Activated T-helper 2 cell treated with anti-CD3 and anti-CD28 coated beads, Interferon-gamma antibody, Interleukin-2, Interleukin-4, amounts not matched to agents 10 μg/mL and 5 μg/mL and 100 μg/mL, durations not matched to agents 14 hours and 24 hours and 36 hours (primary cell): ENCODE results near the gene CDC27. TPM values are rescaled to one million over a fixed set of nuclear protein-coding genes. Genes with fewer than 3 reads are reported as not detected.

ENCODE experiments used
- DNase-seq: peaks from one replicate; pipeline ENCODE4 v3.0.0; 2021; ENCODE audit warnings: low spot score
- H3K27ac Mint-ChIP-seq: one replicate; pipeline ENCODE4 v1.8.0; 2021; ENCODE audit warnings: mixed read lengths
- H3K27me3 Mint-ChIP-seq: one replicate; pipeline ENCODE4 v1.8.0; 2021; ENCODE audit warnings: low read depth, mixed read lengths
- H3K36me3 Mint-ChIP-seq: one replicate; pipeline ENCODE4 v1.8.0; 2021; ENCODE audit warnings: low read depth, mixed read lengths
- H3K4me1 Mint-ChIP-seq: one replicate; pipeline ENCODE4 v1.8.0; 2021; ENCODE audit warnings: low read depth, mixed read lengths
- H3K4me3 Mint-ChIP-seq: one replicate; pipeline ENCODE4 v1.8.0; 2021; ENCODE audit warnings: low read depth, mild to moderate bottlenecking, moderate library complexity, mixed read lengths
- H3K9me3 Mint-ChIP-seq: one replicate; pipeline ENCODE4 v1.8.0; 2021; ENCODE audit warnings: mixed read lengths
- intact Hi-C: fragments of 100-400 bp; cut with micrococcal nuclease; formaldehyde crosslinking; loops from one replicate; pipeline ENCODE4 v1.15.1; 2023
- total RNA-seq: library from RNA; stranded (reverse); gene quantifications from 2 replicates; pipeline ENCODE4 v1.2.3, GENCODE V29; 2022

Gene CDC27
- total RNA-seq, 1 donor from 2014 or later = 102 TPM

- Mint-ChIP-seq H3K36me3 (no peaks in the 10 kb centered on the region), H3K4me3 (no peak overlapping the region)
- intact Hi-C loops = no loop called here
Observed at GRCh38 chr17:47214931-47215330, 25.8 kb upstream of the CDC27 start.

DNA sequence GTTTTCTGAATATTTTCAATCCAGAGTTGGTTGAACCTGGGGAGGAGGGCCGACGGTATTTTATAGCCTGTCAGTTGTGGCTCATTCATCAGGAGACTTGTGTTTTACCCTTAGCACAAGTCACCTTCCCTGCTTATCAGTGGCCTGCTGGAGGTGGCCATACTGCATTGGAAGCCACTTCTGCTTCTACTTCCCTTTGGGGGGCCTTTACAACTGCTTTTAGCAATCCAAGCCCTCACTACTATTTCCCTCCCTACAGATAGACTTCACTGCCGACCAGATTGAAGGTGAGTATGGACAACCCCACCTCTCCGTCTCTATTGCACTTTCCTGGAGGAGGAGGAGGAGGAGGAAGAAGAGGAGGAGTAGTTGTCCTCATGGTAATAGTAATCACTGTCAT is 24.4 kb upstream of the CDC27 start:
- intact Hi-C loops = no loop called here
- no peak overlapping the region for H3K4me3 Mint-ChIP-seq
- peaks cover 4% of the 10 kb centered on the region for H3K4me1 Mint-ChIP-seq
- H3K27me3 Mint-ChIP-seq = peaks cover 22% of the 10 kb centered on the region
- no peak for DNase-seq
- H3K36me3 Mint-ChIP-seq = no peaks in the 10 kb centered on the region
- H3K9me3 Mint-ChIP-seq = no peaks in the 10 kb centered on the region
- H3K27ac Mint-ChIP-seq = no peak overlapping the region

More at GRCh38 chr17:47214931-47215330, 25.8 kb upstream of the CDC27 start:
- no peak for DNase-seq
- Mint-ChIP-seq H3K4me1 (peaks cover 15% of the 10 kb centered on the region), H3K9me3 (no peaks in the 10 kb centered on the region), H3K27me3 (peaks cover 22% of the 10 kb centered on the region), H3K27ac (no peak overlapping the region)

DNA sequence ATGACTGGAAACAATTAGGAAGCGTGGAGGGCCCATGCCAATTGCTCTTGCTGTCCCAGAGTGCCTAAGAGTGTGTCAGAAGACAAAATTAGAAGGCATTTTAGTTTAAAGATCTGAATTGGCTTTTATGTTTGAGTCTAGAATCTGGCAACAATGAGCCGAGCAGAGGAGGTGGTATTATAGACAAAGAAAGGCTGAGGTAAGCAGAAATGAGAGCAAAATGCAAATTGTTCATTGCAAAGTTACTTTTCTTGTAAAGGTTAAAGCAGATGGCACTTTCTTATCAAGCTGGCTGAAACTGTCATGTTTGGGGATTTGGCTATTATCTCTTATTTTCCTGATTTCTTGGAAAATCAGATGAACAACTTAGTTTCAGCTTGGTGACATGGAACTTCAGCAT is 23.4 kb upstream of the CDC27 start:
- no peaks in the 10 kb centered on the region for H3K36me3 Mint-ChIP-seq
- intact Hi-C loops = no loop called here
- peaks cover 5% of the 10 kb centered on the region for H3K4me1 Mint-ChIP-seq
- no peak for DNase-seq
- no peaks in the 10 kb centered on the region for H3K9me3 Mint-ChIP-seq
- H3K27me3 Mint-ChIP-seq = peaks cover 22% of the 10 kb centered on the region
- no peak overlapping the region for H3K27ac Mint-ChIP-seq
- no peak overlapping the region for H3K4me3 Mint-ChIP-seq

GRCh38 chr17:47210779-47211178 is 21.7 kb upstream of the CDC27 start:
- Mint-ChIP-seq H3K27ac (no peak overlapping the region), H3K4me3 (no peak overlapping the region), H3K4me1 (peaks cover 9% of the 10 kb centered on the region), H3K36me3 (no peaks in the 10 kb centered on the region), H3K27me3 (peaks cover 17% of the 10 kb centered on the region), H3K9me3 (no peaks in the 10 kb centered on the region)
- no peak for DNase-seq
- intact Hi-C loops = no loop called here

- H3K27me3 Mint-ChIP-seq = peaks cover 15% of the 10 kb centered on the region
- H3K4me1 Mint-ChIP-seq = peaks cover 16% of the 10 kb centered on the region
Observed at GRCh38 chr17:47210105-47210504, 21.0 kb upstream of the CDC27 start.

DNA sequence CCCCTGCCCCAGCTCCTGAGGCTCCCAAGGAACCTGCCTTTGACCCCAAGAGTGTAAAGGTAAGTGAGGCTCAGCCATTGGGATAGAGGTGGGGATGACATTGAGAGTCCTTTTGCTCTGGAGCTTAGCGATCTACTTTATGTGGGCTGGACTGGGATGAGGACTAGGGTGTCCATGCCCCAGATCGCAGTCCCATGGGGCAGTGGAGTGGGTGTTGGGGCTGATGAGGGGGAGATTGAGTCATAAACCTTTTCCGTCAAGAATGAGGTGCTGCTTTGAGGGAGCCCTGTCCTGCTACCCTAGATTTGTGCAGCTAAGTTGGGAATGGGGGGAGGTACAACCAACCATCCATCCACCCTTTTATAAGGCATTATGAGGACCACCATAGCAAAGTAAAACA is 20.4 kb upstream of the CDC27 start:
- Mint-ChIP-seq H3K36me3 (no peaks in the 10 kb centered on the region), H3K27ac (no peak overlapping the region), H3K4me3 (no peak overlapping the region), H3K9me3 (no peaks in the 10 kb centered on the region), H3K27me3 (peaks cover 15% of the 10 kb centered on the region), H3K4me1 (peaks cover 22% of the 10 kb centered on the region)
- intact Hi-C loops = no loop called here
- DNase-seq = no peak

More at GRCh38 chr17:47210105-47210504, 21.0 kb upstream of the CDC27 start:
- H3K36me3 Mint-ChIP-seq = no peaks in the 10 kb centered on the region
- no peak for DNase-seq
- no peaks in the 10 kb centered on the region for H3K9me3 Mint-ChIP-seq
- no peak overlapping the region for H3K27ac Mint-ChIP-seq
- intact Hi-C loops = no loop called here
- no peak overlapping the region for H3K4me3 Mint-ChIP-seq

DNA sequence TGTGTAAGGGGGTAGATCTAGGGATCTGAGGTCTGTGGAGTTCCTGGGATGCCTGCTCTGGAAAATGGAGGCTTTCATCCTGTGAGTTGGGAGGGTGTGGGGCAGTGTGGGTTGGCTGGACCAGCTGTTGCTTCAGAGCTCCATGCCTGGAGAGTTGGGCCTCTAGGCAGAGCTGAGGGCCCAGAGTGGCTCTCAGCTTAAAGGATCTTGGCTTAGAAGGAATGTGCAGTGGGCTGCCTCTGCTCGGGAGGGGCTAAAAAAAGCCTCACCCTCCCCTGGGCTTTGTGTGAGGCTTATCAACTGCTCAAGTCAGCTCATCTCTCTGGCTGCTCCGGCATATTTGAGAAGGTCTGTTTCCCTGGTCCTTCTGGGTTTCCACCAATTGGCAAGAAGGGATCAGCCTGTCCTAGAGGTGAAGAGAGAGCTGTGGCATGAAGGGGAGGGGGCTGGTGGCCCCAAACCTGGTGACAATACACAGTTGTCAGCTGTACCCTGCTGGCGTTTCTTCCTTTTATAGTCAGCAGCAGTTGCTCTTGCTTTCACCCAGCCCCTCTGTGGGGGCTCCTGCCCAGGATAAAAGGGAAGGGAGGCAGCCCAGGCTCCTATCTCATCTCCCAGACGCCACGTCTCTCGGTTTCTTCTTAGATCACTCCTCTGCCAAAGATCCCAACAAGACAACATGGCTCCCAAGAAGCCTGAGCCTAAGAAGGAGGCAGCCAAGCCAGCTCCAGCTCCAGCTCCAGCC is 19.8 kb upstream of the CDC27 start, which contains the start of gene MYL4:
Gene MYL4, plus strand, starts transcription at position 605 of the 745 bp plus-strand sequence. Its CDS starts 75 bp downstream, at position 680.
- Mint-ChIP-seq H3K27ac (no peak within 1 kb of the TSS), H3K9me3 (no peaks in the 10 kb centered on the region), H3K27me3 (peaks cover 15% of the 10 kb centered on the region), H3K4me1 (peaks cover 27% of the 10 kb centered on the region), H3K4me3 (no peak within 1 kb of the TSS), H3K36me3 (no peaks in the 10 kb centered on the region)
- DNase-seq = no peak
- intact Hi-C loops = no loop called here

DNA sequence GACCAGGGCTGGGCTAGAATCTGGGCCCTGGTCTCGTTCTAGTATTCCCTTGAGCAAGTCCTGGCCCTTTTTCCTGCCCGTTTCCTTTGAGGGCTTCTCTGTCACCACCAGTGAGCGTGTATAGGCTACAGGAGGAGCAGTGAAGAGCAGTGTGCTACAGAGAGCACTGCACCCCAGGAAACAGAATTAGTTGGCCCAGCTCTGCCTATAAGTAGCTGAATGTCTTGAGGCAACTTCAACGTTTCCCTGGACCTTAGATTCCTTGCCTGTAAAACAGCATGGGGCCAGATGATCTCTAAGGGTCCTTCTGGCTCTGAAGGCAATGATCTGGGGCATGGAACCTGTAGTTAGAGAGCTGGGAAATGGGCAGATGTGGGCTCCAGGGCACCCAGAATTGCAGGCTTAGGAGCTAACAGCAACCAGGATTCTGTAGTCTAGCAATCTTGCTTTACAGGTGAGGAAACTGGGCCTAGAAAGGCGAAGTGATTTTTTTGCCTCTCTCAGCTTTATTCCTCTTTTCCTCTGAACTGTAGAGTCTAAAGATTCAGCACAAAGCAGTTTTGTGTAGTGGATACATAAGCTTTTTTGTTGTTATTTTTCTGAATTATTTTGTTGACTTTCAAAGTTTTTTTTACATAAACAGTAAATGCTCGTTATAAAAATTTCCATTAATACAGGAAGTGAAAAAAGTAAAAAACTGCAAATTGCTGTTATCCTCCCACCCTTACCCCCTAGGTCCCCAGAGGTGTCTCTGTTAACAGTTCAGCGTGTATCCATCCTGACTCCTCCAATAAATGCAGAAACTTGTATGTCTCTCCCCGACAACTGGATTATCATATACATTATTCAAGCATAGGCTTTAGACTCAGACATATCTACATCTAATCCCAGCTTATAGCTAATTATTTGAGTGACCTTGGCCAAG is 18.3 kb upstream of the CDC27 start:
- no peaks in the 10 kb centered on the region for H3K9me3 Mint-ChIP-seq
- no peak overlapping the region for H3K4me3 Mint-ChIP-seq
- H3K27me3 Mint-ChIP-seq = peaks cover 10% of the 10 kb centered on the region
- no peak overlapping the region for H3K27ac Mint-ChIP-seq
- no peaks in the 10 kb centered on the region for H3K36me3 Mint-ChIP-seq
- peaks cover 35% of the 10 kb centered on the region for H3K4me1 Mint-ChIP-seq
- intact Hi-C loops = no loop called here
- no peak for DNase-seq

DNA sequence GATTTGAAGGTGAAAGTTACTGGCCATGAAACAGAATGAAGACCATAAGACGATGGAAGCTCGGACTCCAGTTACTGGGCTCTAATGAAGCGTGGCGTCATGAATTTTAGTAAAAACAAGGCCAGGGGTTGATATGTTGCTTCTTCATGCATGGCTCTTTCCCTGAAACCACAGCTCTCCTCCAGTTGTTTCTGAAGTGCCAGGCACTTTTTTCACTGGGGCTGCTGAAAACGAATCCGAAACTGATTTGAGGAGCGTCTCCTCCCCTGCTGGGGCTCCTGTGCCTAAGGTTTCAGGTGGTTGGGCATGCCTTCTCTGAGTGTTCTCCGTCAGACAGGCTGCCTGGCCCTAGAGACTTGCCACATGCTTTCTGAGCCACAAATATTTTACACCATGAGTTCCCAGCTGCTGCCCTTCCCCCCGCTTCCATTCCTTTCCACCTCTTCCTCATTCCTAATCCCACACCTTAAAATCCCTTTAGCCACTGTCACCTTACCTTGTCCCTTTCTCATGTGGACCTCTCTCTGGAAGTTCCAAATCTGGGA is 16.4 kb upstream of the CDC27 start:
- H3K4me1 Mint-ChIP-seq = peaks cover 37% of the 10 kb centered on the region
- peak; percentile 72 for DNase-seq
- H3K27ac Mint-ChIP-seq = peak overlapping the region; percentile 93
- peak overlapping the region; percentile 32 for H3K4me3 Mint-ChIP-seq
- H3K9me3 Mint-ChIP-seq = no peaks in the 10 kb centered on the region
- H3K27me3 Mint-ChIP-seq = no peaks in the 10 kb centered on the region
- intact Hi-C loops = no loop called here
- H3K36me3 Mint-ChIP-seq = no peaks in the 10 kb centered on the region

DNA sequence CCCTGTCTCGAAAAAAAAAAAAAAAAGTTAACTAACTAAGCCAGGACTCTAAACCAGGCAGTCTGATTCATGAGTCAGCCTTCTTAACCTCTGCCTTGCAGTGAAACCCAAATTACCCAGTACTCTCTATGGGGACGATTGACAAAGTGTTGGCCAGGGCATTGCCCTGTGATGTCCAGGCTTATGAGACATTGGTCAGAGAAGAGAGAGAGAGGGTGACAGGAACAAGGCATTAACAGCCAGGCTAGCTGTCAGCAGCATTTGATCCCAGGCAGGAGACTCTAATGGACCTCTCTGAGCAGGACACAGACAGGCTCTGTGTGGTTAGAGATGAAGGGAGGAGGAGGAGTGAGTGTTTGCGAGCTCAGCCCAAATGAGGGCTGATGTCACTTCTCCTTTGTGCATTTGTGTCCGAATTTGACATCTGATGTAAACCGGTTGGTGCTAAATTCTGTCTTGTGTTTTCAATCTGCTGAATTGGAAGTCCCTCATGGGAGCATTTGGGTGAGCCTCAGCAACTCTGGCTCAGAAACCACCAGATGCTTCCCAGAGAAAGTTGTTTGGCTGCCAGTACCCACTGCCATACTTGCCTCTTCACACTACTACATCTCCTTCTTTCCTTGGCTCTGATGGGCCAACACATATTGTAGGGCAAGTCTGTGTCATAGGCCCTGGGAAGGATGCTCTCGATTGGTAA is 15.8 kb upstream of the CDC27 start:
- Mint-ChIP-seq H3K36me3 (no peaks in the 10 kb centered on the region), H3K9me3 (no peaks in the 10 kb centered on the region), H3K4me1 (peaks cover 42% of the 10 kb centered on the region), H3K27ac (peak overlapping the region; percentile 93), H3K4me3 (peak overlapping the region; percentile 32), H3K27me3 (no peaks in the 10 kb centered on the region)
- intact Hi-C loops = loop anchor here (1.0 kb wide), 1 partner anchor 16 kb away; the partner anchor contains the start of gene CDC27
- DNase-seq = peak; percentile 35

GRCh38 chr17:47203984-47204721 is 15.1 kb upstream of the CDC27 start:
- Mint-ChIP-seq H3K27me3 (no peaks in the 10 kb centered on the region), H3K9me3 (no peaks in the 10 kb centered on the region), H3K4me1 (peaks cover 45% of the 10 kb centered on the region), H3K27ac (peak overlapping the region; percentile 93), H3K4me3 (peak overlapping the region; percentile 32), H3K36me3 (no peaks in the 10 kb centered on the region)
- peak; percentile 42 for DNase-seq
- intact Hi-C loops = loop anchor here (1.0 kb wide), 1 partner anchor 15 kb away; the partner anchor contains the start of gene CDC27

DNA sequence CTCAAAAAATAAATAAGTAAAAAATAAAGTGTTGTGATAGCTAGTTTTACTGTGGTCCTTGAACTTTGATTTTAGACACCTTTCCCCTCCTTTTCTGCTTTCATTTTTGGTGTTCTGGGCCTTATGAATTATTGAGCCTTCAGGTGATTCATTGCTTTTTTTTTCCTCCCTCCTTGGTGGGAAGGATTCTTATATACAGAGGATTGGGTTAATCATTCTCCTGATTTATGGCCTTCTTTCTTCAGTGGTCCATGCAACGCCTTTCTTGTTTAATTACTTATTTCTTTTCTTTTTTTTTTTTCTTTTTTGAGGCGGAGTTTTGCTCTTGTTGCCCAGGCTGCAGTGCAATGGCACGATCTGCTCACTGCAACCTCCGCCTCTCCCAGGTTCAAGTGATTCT is 12.1 kb upstream of the CDC27 start:
- Mint-ChIP-seq H3K4me1 (peaks cover 37% of the 10 kb centered on the region), H3K27ac (no peak overlapping the region), H3K4me3 (no peak overlapping the region), H3K27me3 (peaks cover 5% of the 10 kb centered on the region), H3K9me3 (no peaks in the 10 kb centered on the region), H3K36me3 (no peaks in the 10 kb centered on the region)
- DNase-seq = no peak
- intact Hi-C loops = no loop called here
